ENCODE measurements around the gene NUDT4. TPM values are rescaled to one million over a fixed set of nuclear protein-coding genes. Genes with fewer than 3 reads are reported as not detected.
"Not testable (repeated sequence)": the region's sequence is repeated elsewhere in the genome, so short reads cannot be mapped to it uniquely, and the experiment has no call there.

The NUDT4 gene
- polyA plus RNA-seq, 1 experiment: 77.7 TPM

- POLR2A ChIA-PET: interaction anchor here (1.2 kb wide), 2 partner anchors 10 to 445 kb away, joined by 3 to 4 read pairs; no protein-coding TSS in a partner anchor
- Histone ChIP-seq H3K9me3 (ENCODE audit: control insufficient read depth, insufficient read depth, low read length) (no peaks in the 10 kb centered on the region), H3K4me3 (ENCODE audit: low read depth, low read length) (no peak overlapping the region), H3K27ac (ENCODE audit: low read depth, low read length) (no peak overlapping the region), H3K27me3 (ENCODE audit: control insufficient read depth, insufficient read depth, low read length) (no peaks in the 10 kb centered on the region)
- no peak for DNase-seq (ENCODE audit: low read depth, low spot score)
- no peak for TF ChIP-seq CTCF (IDR thresholded peaks at IDR 0.05; ENCODE audit: low read depth, low read length)
- CTCF ChIA-PET: interaction anchor here (1.5 kb wide), 1 partner anchor 388 kb away, joined by 4 read pairs; no protein-coding TSS in a partner anchor
Observed at GRCh38 chr12:93375906-93376305, 1.8 kb upstream of the NUDT4 start.

- ChIA-PET CTCF (interaction anchor here (0.6 to 1.5 kb wide), 5 partner anchors 12 to 1358 kb away, joined by 3 to 4 read pairs (median 4); no protein-coding TSS in a partner anchor), POLR2A (interaction anchor here (0.6 to 1.2 kb wide), 5 partner anchors 10 to 445 kb away, joined by 3 to 11 read pairs (median 4); no protein-coding TSS in a partner anchor)
Observed at GRCh38 chr12:93376436-93377251, 1.1 kb upstream of the NUDT4 start.

DNA sequence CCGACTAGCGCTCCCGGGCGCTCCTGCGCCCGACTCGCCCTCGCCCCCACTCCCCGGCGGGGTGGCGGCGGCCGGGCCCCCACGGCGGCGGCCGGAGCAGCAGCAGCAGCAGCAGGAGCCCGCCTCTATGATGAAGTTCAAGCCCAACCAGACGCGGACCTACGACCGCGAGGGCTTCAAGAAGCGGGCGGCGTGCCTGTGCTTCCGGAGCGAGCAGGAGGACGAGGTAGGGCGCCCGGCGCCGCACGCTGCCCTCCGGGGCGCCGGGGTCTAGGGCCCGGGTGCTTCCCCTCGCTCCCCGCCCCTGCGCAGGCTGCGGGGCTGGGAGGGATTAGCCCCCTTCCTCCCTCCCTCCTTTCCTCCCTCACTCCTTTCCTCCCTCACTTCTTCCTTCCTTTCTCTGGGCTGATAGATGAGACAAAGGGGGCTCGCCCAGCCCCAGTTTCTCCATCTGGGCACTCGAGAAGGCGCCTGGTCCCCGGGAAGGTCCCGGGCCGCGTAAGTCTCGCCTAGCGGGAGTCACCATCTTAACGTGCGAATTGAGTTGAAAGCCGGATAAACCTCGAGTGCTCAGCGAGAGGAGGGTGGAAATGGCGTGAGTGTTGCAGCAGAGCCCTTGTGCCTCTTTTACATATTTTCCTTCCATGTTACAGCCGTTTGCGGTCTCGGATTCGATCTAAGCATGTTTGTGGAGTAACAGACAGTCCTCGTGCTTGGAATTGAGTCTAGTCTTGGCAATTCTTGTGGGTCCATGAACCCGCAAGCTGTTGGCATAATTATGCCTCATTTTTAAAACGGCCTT, 672 bp downstream of the NUDT4 start:
- Histone ChIP-seq H3K4me3 (ENCODE audit: low read depth, low read length) (peak overlapping the region; percentile 91), H3K27ac (ENCODE audit: low read depth, low read length) (peak overlapping the region; percentile 88)
- H3K9me3 ChIP-seq (ENCODE audit: control insufficient read depth, insufficient read depth, low read length); CTCF ChIA-PET; H3K27me3 ChIP-seq (ENCODE audit: control insufficient read depth, insufficient read depth, low read length): not testable (repeated sequence)
- DNase-seq (ENCODE audit: low read depth, low spot score): peak; percentile 32
- POLR2A ChIA-PET: interaction anchor here (1.0 kb wide), 1 partner anchor 9 kb away, joined by 3 read pairs; no protein-coding TSS in a partner anchor

More at GRCh38 chr12:93376436-93377251, 1.1 kb upstream of the NUDT4 start:
- H3K4me3 ChIP-seq (ENCODE audit: low read depth, low read length): peak overlapping the region; percentile 65
- H3K27me3 ChIP-seq (ENCODE audit: control insufficient read depth, insufficient read depth, low read length): no peaks in the 10 kb centered on the region
- peak overlapping the region; percentile 59 for H3K27ac ChIP-seq (ENCODE audit: low read depth, low read length)
- H3K9me3 ChIP-seq (ENCODE audit: control insufficient read depth, insufficient read depth, low read length): no peaks in the 10 kb centered on the region
- TF ChIP-seq CTCF (IDR thresholded peaks at IDR 0.05; ENCODE audit: low read depth, low read length): 0 out of 2 replicates have a peak, but pooled peaks have one; percentile 10
- DNase-seq (ENCODE audit: low read depth, low spot score): no peak

- Histone ChIP-seq H3K4me3 (ENCODE audit: low read depth, low read length) (peak overlapping the region; percentile 91), H3K27ac (ENCODE audit: low read depth, low read length) (peak overlapping the region; percentile 88), H3K9me3 (ENCODE audit: control insufficient read depth, insufficient read depth, low read length) (no peaks in the 10 kb centered on the region), H3K27me3 (ENCODE audit: control insufficient read depth, insufficient read depth, low read length) (no peaks in the 10 kb centered on the region)
- POLR2A ChIA-PET: interaction anchor here (1.0 kb wide), 1 partner anchor 9 kb away, joined by 3 read pairs; no protein-coding TSS in a partner anchor
- CTCF ChIA-PET: interaction anchor here (6.4 kb wide), 1 partner anchor 392 kb away, joined by 49 read pairs; no protein-coding TSS in a partner anchor
- no peak for DNase-seq (ENCODE audit: low read depth, low spot score)
- TF ChIP-seq CTCF (IDR thresholded peaks at IDR 0.05; ENCODE audit: low read depth, low read length): no peak
Observed at GRCh38 chr12:93378998-93379325, 1.2 kb downstream of the NUDT4 start.

GRCh38 chr12:93379326-93379980, 1.7 kb downstream of the NUDT4 start:
- DNase-seq (ENCODE audit: low read depth, low spot score): no peak
- Histone ChIP-seq H3K27ac (ENCODE audit: low read depth, low read length) (no peak overlapping the region), H3K9me3 (ENCODE audit: control insufficient read depth, insufficient read depth, low read length) (no peaks in the 10 kb centered on the region), H3K4me3 (ENCODE audit: low read depth, low read length) (peak overlapping the region; percentile 91), H3K27me3 (ENCODE audit: control insufficient read depth, insufficient read depth, low read length) (no peaks in the 10 kb centered on the region)
- TF ChIP-seq CTCF (IDR thresholded peaks at IDR 0.05; ENCODE audit: low read depth, low read length): no peak
- ChIA-PET CTCF (interaction anchor here (0.7 to 6.4 kb wide), 3 partner anchors 17 to 392 kb away, joined by 3 to 49 read pairs (median 9); no protein-coding TSS in a partner anchor), POLR2A (interaction anchor here (1.0 kb wide), 1 partner anchor 8 kb away, joined by 3 read pairs; no protein-coding TSS in a partner anchor)
